RCC 7860 (cell line): ENCODE data around the gene VPS37B.
"Not testable (repeated sequence)": the region's sequence is repeated elsewhere in the genome, so short reads cannot be mapped to it uniquely, and the experiment has no call there.

Experiments used
- DNase-seq: peaks from one replicate; pipeline ENCODE4 v3.0.0-alpha.2; 2015; ENCODE audit warnings: low spot score
- FAIRE-seq: peaks from 2 replicates; lab custom pipeline; 2012; peaks lifted over from hg19 to GRCh38; lab: Jason Lieb, UNC

VPS37B gene

GRCh38 chr12:122895704-122896636, at the start of gene VPS37B:
VPS37B (minus strand) TSS chr12:122896124; CDS start chr12:122896062, 62 bp downstream.
- FAIRE-seq (no peak), DNase-seq (peak; percentile 60)

GRCh38 chr12:122944605-122945592, 49.0 kb upstream of the VPS37B start:
- no peak for FAIRE-seq

GRCh38 chr12:122943196-122943595, 47.3 kb upstream of the VPS37B start:
- FAIRE-seq (no peak), DNase-seq (no peak)

More at GRCh38 chr12:122944605-122945592, 49.0 kb upstream of the VPS37B start:
- DNase-seq = peak; percentile 35

GRCh38 chr12:122942637-122943036, 46.7 kb upstream of the VPS37B start:
- DNase-seq = peak; percentile 10
- FAIRE-seq = no peak

- FAIRE-seq, DNase-seq: not testable (repeated sequence)
Observed at GRCh38 chr12:122941351-122941750, 45.4 kb upstream of the VPS37B start.

- FAIRE-seq (no peak), DNase-seq (no peak)
Observed at GRCh38 chr12:122939125-122939524, 43.2 kb upstream of the VPS37B start.

- DNase-seq (no peak), FAIRE-seq (no peak)
Observed at GRCh38 chr12:122937622-122938091, 41.7 kb upstream of the VPS37B start.

- no peak for DNase-seq
- FAIRE-seq = no peak
Observed at GRCh38 chr12:122935318-122935717, 39.4 kb upstream of the VPS37B start.

- FAIRE-seq (no peak), DNase-seq (no peak)
Observed at GRCh38 chr12:122934722-122935121, 38.8 kb upstream of the VPS37B start.

GRCh38 chr12:122932207-122932606, 36.3 kb upstream of the VPS37B start:
- FAIRE-seq (no peak), DNase-seq (no peak)

GRCh38 chr12:122929812-122930211, 33.9 kb upstream of the VPS37B start:
- no peak for DNase-seq
- FAIRE-seq = no peak

GRCh38 chr12:122929148-122929538, 33.2 kb upstream of the VPS37B start:
- no peak for FAIRE-seq

GRCh38 chr12:122928404-122929147, 32.7 kb upstream of the VPS37B start:
- DNase-seq (no peak), FAIRE-seq (no peak)

More at GRCh38 chr12:122929148-122929538, 33.2 kb upstream of the VPS37B start:
- no peak for DNase-seq

GRCh38 chr12:122927756-122928403, 32.0 kb upstream of the VPS37B start:
- FAIRE-seq = no peak

GRCh38 chr12:122921917-122922316, 26.0 kb upstream of the VPS37B start:
- DNase-seq = no peak
- no peak for FAIRE-seq

More at GRCh38 chr12:122927756-122928403, 32.0 kb upstream of the VPS37B start:
- no peak for DNase-seq

GRCh38 chr12:122920687-122921086, 24.8 kb upstream of the VPS37B start:
- FAIRE-seq = no peak
- DNase-seq = no peak

GRCh38 chr12:122918827-122919226, 22.9 kb upstream of the VPS37B start:
- no peak for FAIRE-seq

GRCh38 chr12:122917507-122918121, 21.7 kb upstream of the VPS37B start:
- DNase-seq (no peak), FAIRE-seq (no peak)

More at GRCh38 chr12:122918827-122919226, 22.9 kb upstream of the VPS37B start:
- DNase-seq = no peak
